Activated T-cell treated with anti-CD3 and anti-CD28 coated beads, Interleukin-2, amount 50 U/mL, for 72 hours (primary cell): ENCODE results near the gene NRXN2. TPM values are rescaled to one million over a fixed set of nuclear protein-coding genes. Genes with fewer than 3 reads are reported as not detected.
"Not testable (repeated sequence)": the region's sequence is repeated elsewhere in the genome, so short reads cannot be mapped to it uniquely, and the experiment has no call there.

Experiments used
- ATAC-seq, 2 donors: fragments of 150-1000 bp; cut with Tn5 transposase; replicated peaks in 1 of 2; 2 replicates each; pipeline ENCODE4 v1.10.0; 2021; ENCODE audit warnings: moderate library complexity in 2 of 2, mild to moderate bottlenecking in 1 of 2
- DNase-seq, 2 donors: peaks; one replicate each; pipeline ENCODE4 v3.0.0; 2021 to 2022; ENCODE audit warnings: mixed read lengths in 1 of 2
- H3K27ac Mint-ChIP-seq: one replicate; pipeline ENCODE4 v1.8.0; 2022; ENCODE audit warnings: mild to moderate bottlenecking, moderate library complexity, mixed read lengths
- H3K27me3 Mint-ChIP-seq: one replicate; pipeline ENCODE4 v1.8.0; 2022; ENCODE audit warnings: low read depth, mixed read lengths
- H3K36me3 Mint-ChIP-seq, 2 donors: one replicate each; pipeline ENCODE4 v1.8.0; 2022; ENCODE audit warnings: mixed read lengths in 2 of 2, mild to moderate bottlenecking in 1 of 2; ENCODE audit not compliant: insufficient read depth in 2 of 2
- H3K4me1 Mint-ChIP-seq: one replicate; pipeline ENCODE4 v1.8.0; 2022; ENCODE audit warnings: low read depth, mixed read lengths
- H3K4me3 Mint-ChIP-seq, 2 donors: one replicate each; pipeline ENCODE4 v1.8.0; 2022; ENCODE audit warnings: mild to moderate bottlenecking in 2 of 2, mixed read lengths in 2 of 2, moderate library complexity in 2 of 2
- H3K9me3 Mint-ChIP-seq, 2 donors: one replicate each; pipeline ENCODE4 v1.8.0; 2022; ENCODE audit warnings: mixed read lengths in 2 of 2
- total RNA-seq, 2 donors: library from RNA; stranded (reverse); gene quantifications; one replicate each; pipeline ENCODE4 v1.2.3, GENCODE V29; 2022

Gene NRXN2
- total RNA-seq, 2 donors from 2014 or later: 0.37 to 0.55 TPM

DNA sequence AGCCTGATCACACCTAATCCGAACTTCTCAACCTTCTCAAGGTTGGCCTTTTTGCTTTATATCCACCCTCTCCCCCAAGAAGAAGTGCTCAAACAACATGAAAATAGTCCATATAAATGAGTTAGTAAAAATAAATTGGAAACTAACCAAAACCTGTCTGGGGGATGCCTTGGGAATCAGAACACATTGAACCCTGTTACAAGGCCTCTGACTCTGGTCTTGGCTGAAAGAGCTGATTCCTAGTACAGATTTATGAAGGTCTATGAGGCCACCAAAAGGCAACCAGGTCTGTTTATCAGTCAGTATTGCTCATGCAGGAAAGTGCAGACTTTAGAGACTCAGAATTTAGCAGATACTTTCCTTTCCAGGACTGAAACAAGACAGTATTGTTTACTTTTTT lies 49.7 kb downstream of the NRXN2 start:
- Mint-ChIP-seq H3K36me3 (no peaks in the 10 kb centered on the region), H3K4me3 (no peak overlapping the region), H3K4me1 (no peaks in the 10 kb centered on the region), H3K27ac (no peak overlapping the region), H3K9me3 (no peaks in the 10 kb centered on the region), H3K27me3 (peaks cover 46% of the 10 kb centered on the region)
- DNase-seq (no peak), ATAC-seq (no peak)

DNA sequence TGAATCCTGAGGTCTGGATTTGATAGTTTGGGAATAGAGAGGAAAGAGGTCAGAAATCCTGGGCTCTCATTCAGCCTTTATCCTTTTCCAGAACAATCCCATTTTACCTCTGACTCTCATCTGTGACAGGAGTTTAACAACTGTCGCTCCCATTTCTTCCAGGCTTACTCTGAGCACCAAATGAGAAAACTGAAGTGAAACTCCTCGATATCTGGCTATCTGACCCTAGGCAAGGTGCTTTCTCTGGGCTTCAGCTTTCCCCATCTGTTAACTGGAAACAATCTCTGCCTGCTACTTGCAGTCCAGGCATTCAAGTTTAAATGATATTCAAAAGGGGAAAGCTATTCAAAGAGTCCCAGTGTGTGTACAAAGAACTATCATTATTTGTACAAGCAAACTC lies 50.1 kb downstream of the NRXN2 start:
- ATAC-seq: no peak
- H3K36me3 Mint-ChIP-seq: no peaks in the 10 kb centered on the region
- no peaks in the 10 kb centered on the region for H3K9me3 Mint-ChIP-seq
- no peaks in the 10 kb centered on the region for H3K4me1 Mint-ChIP-seq
- no peak for DNase-seq
- H3K27me3 Mint-ChIP-seq: peaks cover 44% of the 10 kb centered on the region
- H3K4me3 Mint-ChIP-seq: no peak overlapping the region
- no peak overlapping the region for H3K27ac Mint-ChIP-seq

DNA sequence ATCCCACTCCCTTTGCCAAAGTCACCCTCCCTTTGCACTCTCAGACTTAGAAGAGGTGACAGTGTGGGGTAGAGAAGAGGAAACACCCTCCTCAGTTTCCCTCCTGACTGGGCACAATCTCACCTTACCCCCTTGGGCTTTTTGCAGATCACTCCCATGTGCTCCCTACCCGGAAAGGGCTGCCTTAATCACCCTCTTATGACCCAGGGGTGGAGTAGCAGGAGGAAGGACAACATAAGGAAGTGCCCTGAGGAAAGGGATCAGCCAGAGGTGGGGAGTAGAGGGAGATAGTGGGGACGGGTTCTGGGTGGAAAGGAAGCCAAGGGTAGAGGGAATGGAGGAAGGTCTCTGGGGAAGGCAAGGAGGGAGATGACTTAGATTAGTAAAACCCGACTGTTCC lies 52.0 kb downstream of the NRXN2 start:
- Mint-ChIP-seq H3K36me3 (no peaks in the 10 kb centered on the region), H3K4me3 (no peak overlapping the region), H3K27ac (no peak overlapping the region), H3K4me1 (no peaks in the 10 kb centered on the region), H3K9me3 (no peaks in the 10 kb centered on the region), H3K27me3 (peaks cover 28% of the 10 kb centered on the region)
- no peak for ATAC-seq
- DNase-seq: no peak

DNA sequence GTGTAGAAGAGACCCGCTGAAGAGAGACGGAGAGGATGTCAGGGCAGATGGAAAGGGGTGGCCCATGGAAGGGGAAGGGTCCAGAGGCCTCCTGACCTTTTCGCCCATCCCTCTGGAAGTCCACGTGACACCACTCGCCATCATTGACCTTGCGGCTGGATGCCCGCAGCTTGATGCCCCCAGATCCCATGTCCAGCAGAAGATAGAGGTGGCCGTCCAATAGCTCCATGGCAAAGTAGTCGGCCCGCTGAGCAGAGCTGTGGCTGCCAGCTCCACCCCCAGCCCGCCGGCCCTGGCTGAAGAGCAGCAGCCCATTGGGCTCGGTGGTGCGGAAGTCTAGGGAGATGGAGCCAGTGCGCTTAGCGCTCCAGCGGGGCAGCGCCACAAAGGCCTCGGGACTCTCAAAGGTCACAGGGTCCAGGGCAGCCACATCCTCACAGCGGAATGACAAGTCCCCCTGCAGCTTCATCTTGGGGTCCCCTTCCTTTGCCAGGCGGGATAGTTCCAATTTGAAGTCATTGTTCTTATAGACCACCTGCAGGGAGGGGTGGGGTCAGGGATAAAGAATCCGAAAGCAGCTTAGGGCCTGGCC lies 55.7 kb downstream of the NRXN2 start:
- Mint-ChIP-seq H3K9me3 (no peaks in the 10 kb centered on the region), H3K4me1 (no peaks in the 10 kb centered on the region), H3K36me3 (no peaks in the 10 kb centered on the region), H3K27me3 (peaks cover 15% of the 10 kb centered on the region), H3K4me3 (no peak overlapping the region), H3K27ac (no peak overlapping the region)
- DNase-seq (no peak), ATAC-seq (no peak)

DNA sequence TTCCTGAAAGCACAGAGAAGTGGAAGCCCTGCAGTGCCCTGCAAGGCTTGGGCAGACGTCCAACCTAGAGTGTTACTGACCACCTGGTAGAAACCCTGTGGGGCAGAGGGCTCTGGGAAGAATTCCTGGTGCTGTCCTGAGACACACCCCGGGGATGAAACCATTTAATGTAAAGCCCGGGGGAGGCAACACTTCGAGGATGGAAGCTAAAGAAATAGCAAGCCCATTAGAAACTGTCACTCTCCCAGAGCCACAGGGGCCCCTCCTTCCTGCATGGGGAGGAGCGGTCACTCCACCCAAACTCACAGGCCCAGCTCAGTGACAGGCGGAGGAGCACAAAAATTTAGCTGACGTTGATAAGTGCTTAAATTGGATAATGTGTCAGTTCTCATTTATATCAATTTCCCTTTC lies 57.6 kb downstream of the NRXN2 start:
- Mint-ChIP-seq H3K4me1 (no peaks in the 10 kb centered on the region), H3K36me3 (no peaks in the 10 kb centered on the region), H3K27ac (no peak overlapping the region), H3K27me3 (peaks cover 5% of the 10 kb centered on the region), H3K4me3 (no peak overlapping the region), H3K9me3 (no peaks in the 10 kb centered on the region)
- ATAC-seq: no peak
- DNase-seq: no peak

DNA sequence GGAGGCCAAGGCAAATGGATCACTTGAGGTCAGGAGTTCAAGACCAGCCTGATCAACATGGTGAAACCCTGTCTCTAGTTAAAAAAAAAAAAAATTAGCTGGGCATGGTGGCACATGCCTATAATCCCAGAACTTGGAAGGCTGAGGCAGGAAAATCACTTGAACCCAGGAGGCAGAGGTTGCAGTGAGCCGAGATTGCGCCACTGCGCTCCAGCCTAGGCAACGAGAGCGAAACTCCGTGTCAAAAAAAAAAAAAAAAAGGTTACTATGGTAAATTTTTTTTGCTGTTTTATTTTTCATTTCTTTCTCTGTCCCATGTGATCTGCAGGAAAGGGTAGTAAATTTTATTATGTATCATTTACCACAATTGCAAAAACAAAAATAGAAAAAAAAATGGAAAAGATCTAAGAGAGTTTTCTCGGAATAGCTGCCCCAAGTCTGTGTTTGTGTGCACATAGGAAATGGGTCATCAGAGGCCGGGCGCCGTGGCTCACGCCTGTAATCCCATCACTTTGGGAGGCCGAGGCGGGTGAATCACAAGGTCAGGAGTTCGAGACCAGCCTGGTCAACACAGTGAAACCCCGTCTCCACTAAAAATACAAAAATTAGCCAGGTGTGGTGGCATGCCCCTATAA lies 58.6 kb downstream of the NRXN2 start:
- H3K9me3 Mint-ChIP-seq, ATAC-seq, H3K36me3 Mint-ChIP-seq, H3K4me1 Mint-ChIP-seq, H3K4me3 Mint-ChIP-seq, H3K27ac Mint-ChIP-seq, H3K27me3 Mint-ChIP-seq, DNase-seq: not testable (repeated sequence)

DNA sequence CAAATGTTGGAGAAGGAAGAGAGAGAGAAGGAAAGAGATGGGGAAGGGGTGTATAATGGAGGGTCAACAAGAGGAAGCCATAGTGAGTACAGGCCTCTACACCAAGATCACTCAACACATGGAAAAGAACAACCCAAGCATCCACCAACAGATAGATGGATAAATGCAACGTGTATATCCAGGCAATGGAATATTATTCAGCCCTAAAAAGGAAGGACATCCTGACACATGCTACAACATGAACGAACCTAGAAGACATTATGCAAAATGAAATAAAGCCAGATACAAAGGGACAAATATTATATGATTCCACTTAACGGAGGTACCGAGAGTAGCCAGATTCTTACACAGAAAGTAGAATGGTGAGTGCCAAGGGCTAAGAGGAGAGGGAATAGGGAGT lies 59.3 kb downstream of the NRXN2 start:
- H3K9me3 Mint-ChIP-seq: no peaks in the 10 kb centered on the region
- no peak overlapping the region for H3K4me3 Mint-ChIP-seq
- H3K36me3 Mint-ChIP-seq: no peaks in the 10 kb centered on the region
- no peak for ATAC-seq
- H3K27ac Mint-ChIP-seq: no peak overlapping the region
- H3K27me3 Mint-ChIP-seq: peaks cover 5% of the 10 kb centered on the region
- no peaks in the 10 kb centered on the region for H3K4me1 Mint-ChIP-seq
- DNase-seq: no peak

DNA sequence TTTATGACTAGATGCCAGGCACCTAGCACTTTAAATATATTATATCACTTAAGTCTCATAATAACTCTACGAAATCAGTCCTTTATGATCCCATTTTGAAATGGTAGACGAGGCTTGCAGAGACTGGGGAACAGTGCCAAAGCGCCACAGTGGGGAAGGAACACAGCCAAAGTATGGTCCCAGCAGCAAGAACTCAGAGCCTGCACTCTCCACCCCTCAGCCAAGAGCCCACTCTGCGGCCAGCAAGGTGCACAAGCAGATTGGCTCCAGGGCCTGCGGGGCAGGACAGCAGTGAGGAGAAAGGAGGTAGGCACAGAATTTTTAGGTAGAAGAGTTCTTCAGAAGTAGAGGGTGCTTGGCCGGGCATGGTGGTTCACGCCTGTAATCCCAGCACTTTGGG lies 61.4 kb downstream of the NRXN2 start:
- Mint-ChIP-seq H3K4me1 (peaks cover 14% of the 10 kb centered on the region), H3K27ac (no peak overlapping the region), H3K9me3 (no peaks in the 10 kb centered on the region), H3K4me3 (no peak overlapping the region), H3K36me3 (no peaks in the 10 kb centered on the region), H3K27me3 (no peaks in the 10 kb centered on the region)
- DNase-seq: no peak
- no peak for ATAC-seq

DNA sequence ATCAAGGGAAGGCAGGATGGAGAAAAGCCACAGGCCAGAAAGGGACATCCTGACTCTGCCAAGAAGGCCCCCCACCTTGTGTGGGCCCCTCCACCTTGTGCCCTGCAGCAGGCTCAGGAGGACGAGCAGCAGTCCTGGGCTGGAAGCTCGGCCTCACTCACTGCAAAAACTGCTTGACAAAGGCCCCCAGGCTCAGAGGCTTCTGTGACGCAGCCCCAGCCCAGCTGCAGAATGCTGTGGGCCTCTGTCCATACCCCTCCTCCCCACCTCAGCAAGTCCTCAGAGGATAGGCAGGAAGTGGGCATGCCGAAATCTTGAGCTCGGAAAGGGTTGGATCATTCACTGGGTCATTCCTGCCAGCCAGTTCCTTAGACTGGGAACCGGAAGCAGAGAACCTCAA lies 61.9 kb downstream of the NRXN2 start:
- no peak overlapping the region for H3K27ac Mint-ChIP-seq
- no peak for DNase-seq
- no peak for ATAC-seq
- H3K9me3 Mint-ChIP-seq: no peaks in the 10 kb centered on the region
- peaks cover 14% of the 10 kb centered on the region for H3K4me1 Mint-ChIP-seq
- H3K4me3 Mint-ChIP-seq: no peak overlapping the region
- H3K36me3 Mint-ChIP-seq: no peaks in the 10 kb centered on the region
- no peaks in the 10 kb centered on the region for H3K27me3 Mint-ChIP-seq

DNA sequence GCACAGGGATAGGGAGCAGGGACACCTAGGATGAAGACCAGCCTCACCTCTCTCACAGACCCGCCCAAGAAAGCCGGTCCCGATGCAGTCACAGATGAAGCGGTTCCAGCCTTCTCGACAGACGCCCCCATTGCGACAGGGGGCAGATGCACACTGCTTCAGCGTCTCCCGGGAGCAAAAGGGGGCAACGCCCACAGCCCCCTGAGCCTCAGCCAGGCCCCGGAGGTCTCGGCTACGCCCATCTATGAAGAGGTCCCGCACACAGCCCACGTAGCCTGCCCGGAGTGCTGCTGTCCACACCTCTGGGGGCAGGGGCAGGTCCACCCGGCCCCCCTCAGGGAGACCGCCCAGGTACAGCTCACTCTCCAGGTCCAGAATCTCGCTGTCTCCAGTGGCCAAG lies 62.3 kb downstream of the NRXN2 start:
- no peak for ATAC-seq
- Mint-ChIP-seq H3K4me3 (no peak overlapping the region), H3K9me3 (no peaks in the 10 kb centered on the region), H3K27me3 (no peaks in the 10 kb centered on the region), H3K4me1 (peaks cover 14% of the 10 kb centered on the region), H3K36me3 (no peaks in the 10 kb centered on the region), H3K27ac (no peak overlapping the region)
- DNase-seq: no peak

DNA sequence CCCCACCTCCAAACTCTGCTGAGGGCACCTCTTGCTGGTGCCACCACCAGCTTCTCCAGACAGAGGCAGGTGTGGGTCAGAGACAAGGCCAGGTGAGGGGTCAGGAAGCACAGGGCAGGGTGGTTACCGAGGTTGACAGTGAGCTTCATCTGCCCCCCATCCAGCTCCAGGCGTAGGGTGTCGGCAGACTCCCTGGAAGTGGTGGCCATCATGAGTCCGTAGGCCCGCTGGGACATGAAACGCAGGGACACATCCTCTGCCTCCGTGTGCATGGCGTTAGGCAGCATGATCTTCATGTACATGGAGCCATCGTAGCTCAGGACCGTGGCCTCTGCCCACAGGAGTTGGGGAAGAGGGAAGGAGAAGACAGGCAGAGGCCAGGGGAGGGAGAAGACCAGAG lies 62.8 kb downstream of the NRXN2 start:
- no peaks in the 10 kb centered on the region for H3K36me3 Mint-ChIP-seq
- H3K27me3 Mint-ChIP-seq: no peaks in the 10 kb centered on the region
- no peak overlapping the region for H3K4me3 Mint-ChIP-seq
- H3K9me3 Mint-ChIP-seq: no peaks in the 10 kb centered on the region
- ATAC-seq: no peak
- H3K4me1 Mint-ChIP-seq: peaks cover 14% of the 10 kb centered on the region
- DNase-seq: no peak
- no peak overlapping the region for H3K27ac Mint-ChIP-seq

DNA sequence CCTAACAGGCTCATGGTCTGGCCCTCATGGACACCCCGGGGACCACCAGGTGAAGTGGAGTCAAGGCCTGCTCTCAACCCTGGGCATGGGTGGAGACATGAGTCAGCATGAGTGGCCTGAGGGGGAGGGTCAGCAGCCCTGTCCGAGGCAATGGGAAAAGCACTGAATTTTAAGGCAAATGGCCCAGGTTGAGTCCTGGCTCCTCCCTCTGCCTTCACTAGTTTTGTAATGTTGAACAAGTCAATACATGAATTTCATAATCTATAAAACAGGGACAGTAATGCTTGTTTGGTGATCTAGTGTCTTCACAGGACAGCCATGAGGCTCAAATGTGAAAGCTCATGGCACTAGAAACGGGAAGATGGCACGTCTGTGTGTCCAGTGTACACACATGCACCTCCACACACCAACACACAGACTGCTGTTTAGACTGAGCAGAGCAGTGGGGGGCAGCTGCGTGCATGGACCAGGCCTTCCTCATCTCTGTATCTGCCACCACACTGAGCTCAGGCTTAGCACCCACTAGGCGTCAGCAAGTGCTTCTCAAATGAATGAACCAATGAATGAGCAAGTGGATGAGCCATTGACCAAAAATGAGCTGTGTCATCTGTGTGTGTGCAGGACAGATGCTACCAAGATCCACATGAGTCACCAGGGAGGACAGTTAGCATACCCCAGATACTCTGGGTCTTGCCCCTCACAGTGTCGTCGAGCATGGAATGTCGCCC lies 63.4 kb downstream of the NRXN2 start:
- no peaks in the 10 kb centered on the region for H3K36me3 Mint-ChIP-seq
- H3K27ac Mint-ChIP-seq: no peak overlapping the region
- ATAC-seq (peak in 1 of 2 donors; percentile 50), DNase-seq (no peak)
- no peaks in the 10 kb centered on the region for H3K9me3 Mint-ChIP-seq
- H3K4me1 Mint-ChIP-seq: peaks cover 14% of the 10 kb centered on the region
- no peak overlapping the region for H3K4me3 Mint-ChIP-seq
- no peaks in the 10 kb centered on the region for H3K27me3 Mint-ChIP-seq

DNA sequence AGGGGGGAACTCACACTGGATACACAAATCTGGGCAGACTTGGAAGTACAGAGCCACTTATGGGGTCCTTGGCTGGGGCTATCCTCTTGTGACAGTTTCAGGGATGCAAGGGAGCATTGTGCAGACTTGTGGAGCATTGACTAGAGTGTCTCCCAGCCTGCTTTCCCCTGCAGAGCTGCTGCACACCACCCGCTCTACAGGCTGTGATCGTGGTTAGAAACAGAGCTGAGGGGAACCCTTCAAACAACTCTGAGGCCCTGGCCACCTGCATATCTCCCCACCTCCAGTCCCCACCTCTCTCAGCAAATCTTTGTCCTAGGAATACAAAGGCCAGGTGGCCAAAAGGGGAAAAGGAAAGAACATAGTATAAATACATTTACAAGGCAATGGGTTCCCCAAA lies 64.7 kb downstream of the NRXN2 start:
- H3K27ac Mint-ChIP-seq: no peak overlapping the region
- H3K4me1 Mint-ChIP-seq: peaks cover 14% of the 10 kb centered on the region
- no peaks in the 10 kb centered on the region for H3K27me3 Mint-ChIP-seq
- ATAC-seq: no peak
- DNase-seq: no peak
- no peaks in the 10 kb centered on the region for H3K9me3 Mint-ChIP-seq
- no peak overlapping the region for H3K4me3 Mint-ChIP-seq
- H3K36me3 Mint-ChIP-seq: no peaks in the 10 kb centered on the region

DNA sequence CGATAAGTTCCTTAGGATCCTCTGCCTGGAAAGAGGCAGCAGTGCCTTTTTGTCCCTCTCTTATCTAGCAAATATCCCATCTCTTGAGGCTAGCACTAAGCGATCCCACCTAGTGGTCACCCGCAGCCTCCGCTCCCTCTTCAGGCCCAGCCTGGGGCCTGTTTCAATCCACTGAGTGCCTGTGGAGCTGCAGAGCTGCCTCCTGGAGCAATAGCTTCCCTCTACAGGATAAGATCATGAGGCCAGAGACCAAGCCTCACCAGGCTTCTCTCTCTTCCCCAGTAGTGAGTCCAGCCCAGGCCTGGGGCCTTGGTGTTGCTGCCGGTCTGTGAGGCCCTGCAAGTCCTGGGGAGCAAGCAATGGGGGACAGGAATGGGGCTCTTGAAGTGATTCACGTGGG lies 66.1 kb downstream of the NRXN2 start:
- ATAC-seq (no peak), DNase-seq (no peak)
- no peaks in the 10 kb centered on the region for H3K36me3 Mint-ChIP-seq
- H3K9me3 Mint-ChIP-seq: no peaks in the 10 kb centered on the region
- no peaks in the 10 kb centered on the region for H3K27me3 Mint-ChIP-seq
- H3K4me3 Mint-ChIP-seq: no peak overlapping the region
- no peak overlapping the region for H3K27ac Mint-ChIP-seq
- peaks cover 14% of the 10 kb centered on the region for H3K4me1 Mint-ChIP-seq
